ENCODE measurements around the gene FCRLA. TPM values are rescaled to one million over a fixed set of nuclear protein-coding genes. Genes with fewer than 3 reads are reported as not detected.
A peak's percentile ranks its signal among the peaks of the same experiment; 100 is the strongest.
"Not testable (repeated sequence)": the region's sequence is repeated elsewhere in the genome, so short reads cannot be mapped to it uniquely, and the experiment has no call there.

Gene FCRLA, protein sequence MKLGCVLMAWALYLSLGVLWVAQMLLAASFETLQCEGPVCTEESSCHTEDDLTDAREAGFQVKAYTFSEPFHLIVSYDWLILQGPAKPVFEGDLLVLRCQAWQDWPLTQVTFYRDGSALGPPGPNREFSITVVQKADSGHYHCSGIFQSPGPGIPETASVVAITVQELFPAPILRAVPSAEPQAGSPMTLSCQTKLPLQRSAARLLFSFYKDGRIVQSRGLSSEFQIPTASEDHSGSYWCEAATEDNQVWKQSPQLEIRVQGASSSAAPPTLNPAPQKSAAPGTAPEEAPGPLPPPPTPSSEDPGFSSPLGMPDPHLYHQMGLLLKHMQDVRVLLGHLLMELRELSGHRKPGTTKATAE
- under 1 TPM in 2 of 7 donors, not detected in 5; 0.31 to 0.80 TPM for total RNA-seq
- polyA plus RNA-seq, result under 1 TPM; 0.06 to 0.42 TPM
- long read RNA-seq, donor 1, result 0 reads
- long read RNA-seq, donor 2, result 0 reads
- long read RNA-seq, donor 3, result 0 reads

DNA sequence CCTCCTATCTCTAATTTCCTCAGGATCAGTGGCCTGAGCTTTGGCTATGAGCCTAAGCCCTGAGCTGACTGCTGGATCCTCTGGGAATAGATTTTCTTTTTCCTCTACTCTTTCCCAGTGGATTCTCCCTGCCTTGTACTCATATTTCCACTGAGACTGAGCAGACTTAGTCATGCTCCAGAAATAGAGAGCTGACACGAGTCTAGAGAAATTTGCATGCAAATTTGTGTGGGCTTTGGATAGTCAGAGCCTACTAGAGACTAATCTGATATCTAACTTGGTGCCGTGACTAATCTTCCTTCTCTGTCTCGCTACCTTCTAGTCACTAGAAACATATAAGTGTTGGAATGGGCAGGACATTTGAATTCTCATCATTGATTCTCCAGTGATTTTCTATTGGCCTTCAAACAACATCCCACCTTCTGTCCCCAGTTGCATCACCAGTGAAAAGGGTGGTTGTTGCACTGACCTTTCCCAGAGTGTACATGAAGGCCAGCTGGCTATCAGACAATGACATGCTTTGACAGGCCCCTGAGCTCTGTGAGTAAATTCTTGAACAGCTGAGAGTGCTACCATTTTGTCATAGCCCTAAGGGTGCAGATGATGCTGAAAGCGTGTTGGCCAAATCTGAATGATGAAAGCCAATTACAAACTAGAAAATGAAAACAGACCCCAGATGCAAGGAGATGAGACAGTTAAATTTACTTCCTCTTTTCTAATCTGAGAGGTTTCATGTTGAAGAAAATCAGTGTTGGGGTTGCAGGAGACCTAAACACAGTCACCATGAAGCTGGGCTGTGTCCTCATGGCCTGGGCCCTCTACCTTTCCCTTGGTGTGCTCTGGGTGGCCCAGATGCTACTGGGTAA, at the start of gene FCRLA:
Gene FCRLA, plus strand, starts transcription at position 748 of the 866 bp plus-strand sequence. Its CDS starts 36 bp downstream, at position 784.
- H3K27me3 ChIP-seq, result no peaks in the 10 kb centered on the region
- TF ChIP-seq POLR2A (IDR thresholded peaks at IDR 0.05) (no peak), EP300 (IDR thresholded peaks at IDR 0.05) (no peak), CTCF (IDR thresholded peaks at IDR 0.05) (no peak)
- no peak for DNase-seq
- H3K36me3 ChIP-seq, result no peaks in the 10 kb centered on the region
- H3K27ac ChIP-seq, result no peak within 1 kb of the TSS
- no peak within 1 kb of the TSS for H3K4me3 ChIP-seq
- WGBS, 3 donors, result 53 to 60% (median 56%) methylated on average over 4 of the region's 4 CpGs
- intact Hi-C loops (cut with DNase I), result no loop called here
- no peaks in the 10 kb centered on the region for H3K9me3 ChIP-seq
- H3K4me1 ChIP-seq (ENCODE audit: insufficient read depth), result no peaks in the 10 kb centered on the region

DNA sequence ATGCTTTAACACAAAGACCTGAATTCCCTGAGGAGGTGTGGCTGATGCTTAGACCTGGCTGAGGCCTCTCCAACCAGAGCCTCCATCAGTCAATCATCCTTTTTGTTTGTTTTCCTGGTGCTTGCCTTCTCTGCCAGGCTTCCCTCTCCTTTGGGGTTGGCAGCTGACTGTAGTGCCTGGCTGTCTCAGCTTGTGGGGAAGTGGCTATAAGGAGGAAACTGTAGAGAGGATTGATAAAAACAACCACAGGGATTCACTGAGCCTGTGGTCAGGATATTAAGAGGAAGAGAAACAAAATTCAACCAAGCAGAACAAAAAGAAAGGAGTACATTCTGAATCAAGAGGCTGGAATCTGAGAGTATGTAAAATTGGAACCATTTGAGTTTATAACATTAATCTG, 48.5 kb upstream of the FCRLA start:
- H3K27me3 ChIP-seq; H3K36me3 ChIP-seq; H3K4me3 ChIP-seq; H3K9me3 ChIP-seq; DNase-seq; intact Hi-C loops (cut with DNase I); H3K4me1 ChIP-seq (ENCODE audit: insufficient read depth); H3K27ac ChIP-seq: not testable (repeated sequence)

GRCh38 chr1:161661660-161662311, 45.2 kb upstream of the FCRLA start:
- DNase-seq; H3K36me3 ChIP-seq; H3K4me3 ChIP-seq; intact Hi-C loops (cut with DNase I); H3K27me3 ChIP-seq; H3K27ac ChIP-seq; H3K9me3 ChIP-seq; H3K4me1 ChIP-seq (ENCODE audit: insufficient read depth): not testable (repeated sequence)
- 56 to 67% (median 60%) methylated on average over 2 to 3 of the region's 9 CpGs for WGBS, 3 donors

- H3K27me3 ChIP-seq; H3K36me3 ChIP-seq; H3K4me3 ChIP-seq; H3K4me1 ChIP-seq (ENCODE audit: insufficient read depth); H3K27ac ChIP-seq; H3K9me3 ChIP-seq; intact Hi-C loops (cut with DNase I); DNase-seq: not testable (repeated sequence)
- no CpG with 5 or more reads among the region's 4 CpGs for WGBS, 3 donors
Measured at GRCh38 chr1:161662684-161663339, 44.2 kb upstream of the FCRLA start, which contains the start of gene FCGR2B. FCGR2B (plus strand) TSS chr1:161663143; CDS start chr1:161663242, 99 bp downstream.

GRCh38 chr1:161663569-161663968, 43.5 kb upstream of the FCRLA start:
- H3K9me3 ChIP-seq; H3K36me3 ChIP-seq; H3K27ac ChIP-seq; DNase-seq; H3K27me3 ChIP-seq; H3K4me3 ChIP-seq; H3K4me1 ChIP-seq (ENCODE audit: insufficient read depth); intact Hi-C loops (cut with DNase I): not testable (repeated sequence)
- no CpG with 5 or more reads among the region's 1 CpG for WGBS, 3 donors

- intact Hi-C loops (cut with DNase I); H3K9me3 ChIP-seq; H3K4me1 ChIP-seq (ENCODE audit: insufficient read depth); H3K27ac ChIP-seq; H3K4me3 ChIP-seq; H3K27me3 ChIP-seq; DNase-seq; H3K36me3 ChIP-seq: not testable (repeated sequence)
- no CpG with 5 or more reads among the region's 4 CpGs for WGBS, 3 donors
Measured at GRCh38 chr1:161664689-161665088, 42.3 kb upstream of the FCRLA start.

DNA sequence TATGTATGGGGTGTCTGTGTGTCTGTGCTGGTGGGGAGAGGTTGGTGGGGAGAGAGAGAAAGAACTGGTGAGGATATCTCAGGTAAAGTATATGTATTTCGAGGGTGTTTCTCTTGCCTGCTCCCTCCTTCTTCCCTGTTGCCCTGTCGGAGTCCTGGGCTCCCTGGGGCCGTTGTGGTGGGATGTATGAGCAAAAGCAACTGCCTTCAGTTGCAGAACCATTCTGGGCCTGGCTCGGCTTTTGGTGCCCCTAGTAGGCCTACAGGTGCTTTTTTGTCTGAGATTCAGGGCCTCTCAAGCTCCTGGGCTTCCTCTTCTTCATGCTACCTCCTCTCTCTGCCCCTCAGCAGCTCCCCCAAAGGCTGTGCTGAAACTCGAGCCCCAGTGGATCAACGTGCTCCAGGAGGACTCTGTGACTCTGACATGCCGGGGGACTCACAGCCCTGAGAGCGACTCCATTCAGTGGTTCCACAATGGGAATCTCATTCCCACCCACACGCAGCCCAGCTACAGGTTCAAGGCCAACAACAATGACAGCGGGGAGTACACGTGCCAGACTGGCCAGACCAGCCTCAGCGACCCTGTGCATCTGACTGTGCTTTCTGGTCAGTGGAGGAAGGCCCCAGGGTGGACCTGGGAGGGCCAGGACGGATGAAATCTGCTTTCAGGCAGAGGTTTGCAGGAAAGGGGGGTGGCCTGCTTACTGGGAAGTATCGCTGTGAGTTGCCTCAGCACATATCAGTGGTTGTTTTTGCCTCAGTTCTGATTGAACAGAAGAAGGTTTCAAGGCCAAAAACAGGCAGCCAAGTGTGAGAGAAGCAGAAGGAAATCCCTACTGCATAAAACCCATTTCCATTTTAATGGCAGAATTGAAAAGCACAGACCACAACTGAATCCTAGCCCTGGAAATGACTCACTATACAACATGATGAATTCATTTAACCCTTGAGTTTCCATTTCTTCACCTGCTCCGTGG, 35.7 kb upstream of the FCRLA start:
- DNase-seq, result peak in 3 of 5 donors; percentile 33 to 51 (median 47)
- peak overlapping the region in 1 of 2 donors; percentile 38 for H3K27ac ChIP-seq
- H3K9me3 ChIP-seq; H3K4me3 ChIP-seq; H3K36me3 ChIP-seq; H3K4me1 ChIP-seq (ENCODE audit: insufficient read depth); H3K27me3 ChIP-seq; intact Hi-C loops (cut with DNase I): not testable (repeated sequence)
- 32 to 46% (median 39%) methylated on average over 11 of the region's 15 CpGs for WGBS, 3 donors

DNA sequence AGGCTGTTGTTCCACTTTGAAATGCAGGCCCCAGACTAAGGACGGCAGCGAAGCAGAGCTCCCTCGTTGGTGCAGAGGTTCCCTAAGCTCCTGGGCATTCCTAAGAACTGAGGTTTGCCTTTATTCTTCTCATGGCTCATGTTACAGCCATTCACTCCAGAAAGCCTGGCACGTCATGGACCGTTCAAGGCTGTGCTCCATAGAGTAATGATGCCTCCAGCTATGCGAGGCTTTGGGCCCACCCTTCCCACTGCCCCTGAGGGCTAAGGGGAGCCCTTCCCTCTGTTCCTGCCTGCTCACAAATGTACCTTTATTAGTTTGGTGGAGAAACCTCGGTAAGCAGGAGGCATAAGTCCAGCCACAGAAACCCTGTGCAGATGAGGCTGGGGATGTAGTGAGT, 33.6 kb upstream of the FCRLA start:
- H3K27ac ChIP-seq; intact Hi-C loops (cut with DNase I); H3K4me1 ChIP-seq (ENCODE audit: insufficient read depth); H3K4me3 ChIP-seq; DNase-seq; H3K36me3 ChIP-seq; H3K27me3 ChIP-seq; H3K9me3 ChIP-seq: not testable (repeated sequence)
- WGBS, 3 donors, result 82 to 92% (median 91%) methylated on average over 4 to 7 of the region's 7 CpGs

GRCh38 chr1:161674447-161674846, 32.6 kb upstream of the FCRLA start:
- DNase-seq; H3K27me3 ChIP-seq; H3K36me3 ChIP-seq; H3K4me1 ChIP-seq (ENCODE audit: insufficient read depth); H3K27ac ChIP-seq; H3K4me3 ChIP-seq; intact Hi-C loops (cut with DNase I); H3K9me3 ChIP-seq: not testable (repeated sequence)
- 39 to 56% (median 54%) methylated on average over 2 to 3 of the region's 3 CpGs for WGBS, 3 donors
